NCI-H226 (cell line): ENCODE measurements around the gene NDUFV2.
"Not testable (repeated sequence)": the region's sequence is repeated elsewhere in the genome, so short reads cannot be mapped to it uniquely, and the experiment has no call there.

ENCODE experiments used
- DNase-seq: peaks from one replicate; pipeline ENCODE4 v3.0.0-alpha.2; 2015

NDUFV2 gene

GRCh38 chr18:9102508-9103375, at the start of gene NDUFV2:
NDUFV2 (plus strand) TSS chr18:9102699; CDS start chr18:9102744, 45 bp downstream.
- peak; percentile 95 for DNase-seq

GRCh38 chr18:9053814-9054213, 48.7 kb upstream of the NDUFV2 start:
- DNase-seq = no peak

DNA sequence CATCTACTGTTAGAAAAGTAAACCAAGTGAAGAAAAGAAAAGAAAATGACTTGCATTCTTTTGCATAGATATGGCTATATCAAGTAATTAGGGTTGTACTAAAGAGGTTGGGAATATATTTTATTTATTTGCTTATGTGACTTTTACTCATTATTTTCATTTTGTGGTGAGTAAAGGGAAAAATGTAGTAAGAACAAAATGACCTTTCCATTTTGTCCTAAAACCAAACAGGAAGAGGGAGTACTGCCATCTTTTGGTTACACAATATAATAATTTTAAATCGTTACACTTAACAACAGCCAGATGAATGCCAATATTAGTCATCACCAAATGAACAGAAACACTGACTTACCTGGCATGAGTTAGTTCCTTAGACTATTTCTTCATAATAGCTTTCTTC, 47.3 kb upstream of the NDUFV2 start:
- DNase-seq = peak; percentile 55

DNA sequence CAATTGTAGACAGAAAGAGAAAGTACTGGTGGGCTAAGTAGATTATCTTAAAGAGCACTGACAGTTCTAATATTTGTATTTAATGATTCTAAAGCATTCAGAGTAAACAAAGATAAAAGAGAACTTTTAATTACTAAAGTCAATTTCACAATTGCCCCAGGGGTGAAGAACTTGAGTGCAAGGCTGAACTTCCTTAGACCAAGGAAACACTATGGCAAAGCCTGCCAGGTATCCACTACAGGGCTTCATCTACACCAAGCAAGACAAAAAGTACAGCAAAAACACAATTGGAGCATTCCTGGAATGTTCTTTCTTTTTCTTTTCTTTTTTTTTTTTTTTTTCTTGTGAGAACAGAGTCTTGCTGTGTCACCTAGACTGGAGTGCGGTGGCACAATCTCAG, 46.9 kb upstream of the NDUFV2 start:
- no peak for DNase-seq

DNA sequence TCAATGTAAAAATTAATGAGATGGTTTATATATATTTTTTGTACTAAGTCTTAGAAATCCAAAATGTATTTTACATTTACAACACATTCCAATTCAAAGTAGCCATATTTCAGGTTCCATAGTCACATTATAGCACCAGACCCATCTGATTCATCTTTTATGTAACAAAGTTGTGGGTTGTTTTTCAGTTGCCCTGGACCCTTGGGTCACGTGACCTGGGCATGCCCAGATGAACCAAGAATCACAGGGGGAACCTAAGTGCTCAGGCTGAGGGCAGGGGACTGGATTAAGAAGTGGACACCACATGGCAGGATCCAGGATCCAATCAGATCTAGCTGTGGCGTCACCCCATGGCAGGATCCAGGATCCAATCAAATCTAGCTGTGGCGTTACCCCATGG, 44.9 kb upstream of the NDUFV2 start:
- no peak for DNase-seq

DNA sequence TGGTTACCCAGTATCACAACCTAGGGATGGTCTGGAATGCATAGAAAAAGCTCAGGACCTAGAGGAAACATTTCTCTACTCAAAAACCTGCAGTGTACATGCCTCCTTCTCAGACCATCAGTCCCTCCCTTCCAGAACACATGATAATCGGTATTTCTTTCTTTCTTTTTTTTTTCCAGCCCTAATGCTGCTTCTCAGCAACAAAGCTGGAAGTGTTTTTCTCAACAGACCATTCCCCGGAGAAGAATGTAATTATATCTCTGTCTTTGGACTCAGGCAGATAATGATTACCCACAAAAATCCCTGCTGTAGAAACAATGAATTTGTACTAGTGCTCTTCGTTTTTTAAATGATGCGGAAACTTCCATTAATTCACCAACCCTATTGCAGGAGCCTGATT, 44.1 kb upstream of the NDUFV2 start:
- DNase-seq = no peak

DNA sequence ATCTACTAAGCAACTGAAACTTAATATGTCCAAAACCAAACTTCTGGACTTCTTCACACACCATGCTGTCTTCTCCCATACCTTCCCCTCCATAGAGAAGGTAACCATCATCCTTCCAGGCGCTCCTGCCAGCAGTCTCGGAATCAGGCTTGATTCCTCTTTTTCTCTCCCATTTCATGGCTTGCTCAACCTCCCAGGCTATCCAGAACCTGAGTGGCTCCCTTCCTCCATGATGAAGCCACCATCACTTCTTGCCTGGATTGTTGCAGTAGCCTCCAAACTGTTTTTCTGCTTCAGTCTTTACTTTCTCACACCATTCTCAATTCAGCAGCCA, 40.1 kb upstream of the NDUFV2 start:
- no peak for DNase-seq

- no peak for DNase-seq
Measured at GRCh38 chr18:9065864-9066263, 36.6 kb upstream of the NDUFV2 start.

DNA sequence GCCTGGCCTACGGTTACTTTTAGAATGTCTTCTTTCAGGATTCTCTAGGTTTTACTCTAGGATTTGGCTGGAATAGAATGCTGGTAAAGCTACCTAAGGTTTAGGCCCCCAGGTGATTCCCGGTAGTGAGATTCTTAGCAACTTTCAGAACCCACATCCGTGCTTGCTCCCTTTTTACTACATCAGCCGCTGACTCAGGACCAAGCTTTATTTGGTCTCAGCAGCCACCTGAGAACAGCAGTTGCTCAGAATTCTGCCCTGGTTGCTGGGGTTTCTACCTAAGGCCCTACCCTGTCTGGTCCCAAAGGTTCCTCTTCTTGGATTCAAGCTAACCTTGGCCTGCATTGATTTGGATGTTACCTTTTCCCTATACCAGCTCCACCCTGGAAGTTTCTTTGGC, 36.1 kb upstream of the NDUFV2 start:
- no peak for DNase-seq

- no peak for DNase-seq
Measured at GRCh38 chr18:9066817-9067306, 35.6 kb upstream of the NDUFV2 start.

DNA sequence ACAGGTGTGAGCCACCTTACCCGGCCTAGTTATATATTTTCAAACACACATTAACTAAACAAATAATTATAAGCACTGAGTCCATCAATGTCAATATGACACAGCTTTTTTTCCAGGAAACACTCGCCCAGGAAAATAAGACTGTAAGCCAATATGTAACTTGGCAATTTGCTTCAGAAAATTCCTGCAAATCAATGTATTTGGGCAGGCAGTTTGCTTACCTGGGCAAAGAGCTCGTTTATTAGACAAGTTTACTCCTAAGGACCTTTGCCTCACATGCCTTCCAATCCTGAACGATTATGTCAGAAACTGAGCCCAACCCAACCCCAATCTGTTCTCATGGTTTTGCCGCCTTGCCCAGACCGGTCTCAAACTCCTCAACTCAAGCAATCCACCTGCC, 34.7 kb upstream of the NDUFV2 start:
- DNase-seq = no peak

GRCh38 chr18:9068346-9068745, 34.2 kb upstream of the NDUFV2 start:
- no peak for DNase-seq

- no peak for DNase-seq
Measured at GRCh38 chr18:9069601-9070000, 32.9 kb upstream of the NDUFV2 start.

DNA sequence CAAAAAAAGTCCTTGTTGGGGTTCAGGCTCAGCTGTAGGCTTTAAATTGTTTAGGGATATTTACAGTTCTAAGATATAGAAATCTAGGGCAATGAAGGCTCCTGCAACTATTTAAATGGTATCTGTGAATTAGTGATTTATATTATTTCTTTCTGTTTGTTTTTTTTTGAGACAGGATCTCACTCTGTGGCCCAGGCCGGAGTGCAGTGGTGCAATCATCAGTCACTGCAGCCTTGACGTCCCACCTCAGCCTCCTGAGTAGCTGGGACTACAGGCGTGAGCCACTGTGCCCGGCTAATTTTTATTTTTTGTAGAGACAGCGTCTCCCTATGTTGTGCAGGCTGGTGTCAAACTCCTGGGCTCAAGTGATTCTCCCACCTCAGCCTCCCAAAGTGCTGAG, 32.3 kb upstream of the NDUFV2 start:
- DNase-seq = no peak

GRCh38 chr18:9079818-9080528, 22.5 kb upstream of the NDUFV2 start:
- no peak for DNase-seq

- no peak for DNase-seq
Measured at GRCh38 chr18:9081940-9082339, 20.6 kb upstream of the NDUFV2 start.

DNA sequence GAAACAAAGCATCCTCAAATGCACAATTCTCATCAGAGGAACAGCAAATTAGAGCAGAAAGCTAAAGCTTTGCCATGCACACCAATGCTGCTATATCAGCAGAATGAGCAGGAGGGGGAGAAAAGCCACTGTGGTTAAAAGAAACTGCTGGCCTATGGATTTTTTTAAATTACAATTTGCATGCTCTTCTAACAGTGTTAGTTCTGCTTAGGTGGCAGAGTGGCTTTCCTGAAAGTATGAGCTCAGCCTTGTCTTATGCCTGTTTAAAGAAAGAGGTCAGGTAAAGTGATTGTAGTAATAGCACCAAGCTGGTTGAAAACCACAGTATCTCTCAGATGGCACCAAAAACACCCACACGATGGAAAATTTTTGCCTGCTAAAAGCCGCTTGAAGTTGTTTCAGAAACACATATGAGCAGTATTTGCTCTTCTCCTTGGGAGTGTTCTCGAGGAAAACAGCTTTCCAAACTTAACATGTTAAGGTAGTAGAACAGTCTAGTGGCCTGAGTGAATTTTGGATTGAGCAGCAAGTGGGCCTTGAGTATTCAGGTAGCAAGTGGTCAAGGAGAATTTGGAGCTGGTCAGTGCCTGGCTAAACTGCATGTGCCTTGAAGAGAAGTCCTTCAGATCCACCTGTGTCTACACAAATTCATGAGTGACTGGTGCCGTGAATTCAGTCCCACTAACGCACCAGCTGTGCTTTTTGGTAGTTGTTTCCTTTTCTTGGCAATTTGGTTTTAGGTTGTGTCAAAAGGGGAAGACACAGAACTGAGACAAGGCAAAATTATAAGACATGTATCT, 19.6 kb upstream of the NDUFV2 start:
- DNase-seq = no peak

GRCh38 chr18:9086015-9086414, 16.5 kb upstream of the NDUFV2 start:
- DNase-seq = no peak

- DNase-seq = no peak
Measured at GRCh38 chr18:9086624-9087023, 15.9 kb upstream of the NDUFV2 start.

DNA sequence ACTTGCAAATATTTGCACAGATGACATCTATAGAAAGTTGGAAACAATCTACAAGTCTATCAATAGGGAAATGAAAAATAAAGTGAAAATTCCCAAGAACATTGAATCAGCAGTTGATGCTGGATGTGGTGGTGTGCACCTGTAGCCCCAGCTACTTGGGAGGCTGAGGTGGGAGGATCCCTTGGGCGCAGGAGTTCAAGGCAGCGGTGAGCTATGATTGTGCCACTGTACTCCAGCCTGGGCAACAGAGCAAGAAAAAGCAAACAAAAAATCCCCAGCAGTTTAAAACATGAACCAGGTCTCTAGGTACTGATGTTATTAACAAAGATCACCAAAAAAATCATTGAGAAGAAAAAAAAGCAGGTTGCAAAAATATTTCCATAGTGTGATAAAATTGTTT, 15.4 kb upstream of the NDUFV2 start:
- DNase-seq = no peak

DNA sequence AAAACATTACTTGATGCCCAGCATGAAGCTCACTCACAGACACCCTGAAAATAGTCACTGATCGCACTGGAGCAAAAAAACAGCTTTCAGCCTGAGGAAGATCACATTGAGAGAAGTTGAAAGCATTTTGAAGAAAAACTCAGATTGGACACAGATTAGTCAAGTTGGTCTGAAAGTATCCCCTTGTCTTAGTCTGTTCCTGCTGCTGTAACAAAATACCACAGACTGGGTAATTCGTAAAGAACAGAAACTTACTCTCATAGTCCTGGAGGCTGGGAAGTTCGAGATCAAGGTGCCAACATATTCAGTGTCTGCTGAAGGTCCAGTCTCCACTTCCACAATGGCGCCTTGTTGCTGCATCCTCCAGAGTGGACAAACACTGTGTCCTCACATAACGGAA, 14.2 kb upstream of the NDUFV2 start:
- no peak for DNase-seq

DNA sequence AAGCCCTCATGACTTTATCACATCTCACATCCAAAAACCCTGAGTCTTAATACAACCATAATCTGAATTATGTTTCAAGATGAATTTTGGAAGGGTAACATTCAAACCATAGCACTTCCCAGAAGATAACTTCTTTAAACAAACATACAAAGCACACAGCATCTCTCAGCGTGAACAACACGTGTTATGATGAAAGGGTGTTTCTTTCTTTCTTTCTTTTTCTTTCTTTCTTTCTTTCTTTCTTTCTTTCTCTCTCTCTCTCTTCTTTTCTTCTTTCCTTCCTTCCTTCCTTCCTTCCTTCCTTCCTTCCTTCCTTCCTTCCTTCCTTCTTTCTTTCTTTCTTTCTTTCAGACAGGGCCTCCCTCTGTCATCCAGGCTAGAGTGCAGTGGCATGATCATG, 13.8 kb upstream of the NDUFV2 start:
- DNase-seq = not testable (repeated sequence)

DNA sequence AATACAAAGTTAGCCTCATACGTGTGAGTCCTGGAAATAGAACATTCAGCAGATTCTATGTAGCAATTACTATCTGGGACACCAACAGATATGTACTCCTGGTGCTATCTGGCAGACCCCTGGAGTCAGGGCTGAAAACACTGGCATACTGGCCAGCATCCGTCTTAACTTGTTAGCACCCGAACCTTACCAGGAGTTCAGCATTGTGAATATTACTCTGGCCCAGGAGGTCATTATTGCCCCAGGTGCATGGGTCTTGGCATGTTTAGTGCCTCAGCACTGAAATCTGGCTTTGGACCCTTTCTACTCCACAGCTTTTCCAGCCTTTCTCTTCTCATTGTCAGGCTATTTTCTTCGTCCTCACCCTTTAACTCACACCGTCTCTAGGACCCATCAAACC, 11.9 kb upstream of the NDUFV2 start:
- DNase-seq = no peak

DNA sequence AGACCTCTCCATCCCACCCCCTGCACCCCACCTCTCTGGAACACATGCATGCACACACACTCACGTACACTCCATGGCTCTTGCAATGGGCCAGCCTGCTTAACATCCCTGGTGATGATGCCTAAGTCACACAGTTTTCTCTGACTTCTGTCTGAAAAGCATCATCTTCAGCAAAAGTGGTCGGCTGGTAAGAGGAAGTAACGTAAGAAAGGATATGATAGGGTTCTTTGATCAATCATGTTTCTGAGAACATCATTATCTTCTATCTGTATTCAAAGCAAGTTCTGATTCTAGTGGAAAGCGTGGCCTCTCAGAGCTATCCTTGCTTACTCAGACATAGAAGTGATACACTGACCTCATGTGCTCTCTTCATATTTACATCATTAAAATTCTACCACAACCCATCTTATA, 11.4 kb upstream of the NDUFV2 start:
- DNase-seq = no peak
